GM18907 (cell line): Measurements from ENCODE around the gene KNDC1.
"Not testable (repeated sequence)": the region's sequence is repeated elsewhere in the genome, so short reads cannot be mapped to it uniquely, and the experiment has no call there.

Source experiments
- ATAC-seq: cut with Tn5 transposase; IDR thresholded peaks from one replicate; pipeline ENCODE4 v1.9.1; 2021; ENCODE audit warnings: mild to moderate bottlenecking, moderate library complexity; ENCODE audit not compliant: unreplicated experiment

Gene KNDC1

GRCh38 chr10:133126431-133127290 is 33.4 kb upstream of the KNDC1 start:
- no peak for ATAC-seq

GRCh38 chr10:133127291-133128125 is 32.5 kb upstream of the KNDC1 start:
- no peak for ATAC-seq

- no peak for ATAC-seq
These were observed 31.6 kb upstream of the KNDC1 start for GRCh38 chr10:133128126-133129070.

GRCh38 chr10:133129071-133129858 is 30.8 kb upstream of the KNDC1 start:
- ATAC-seq = no peak

- no peak for ATAC-seq
These were observed 30.0 kb upstream of the KNDC1 start for GRCh38 chr10:133129859-133130495.

- ATAC-seq = no peak
These were observed 29.4 kb upstream of the KNDC1 start for GRCh38 chr10:133130602-133131001.

GRCh38 chr10:133131053-133131452 is 29.0 kb upstream of the KNDC1 start:
- ATAC-seq = no peak

GRCh38 chr10:133131734-133132472 is 28.1 kb upstream of the KNDC1 start:
- ATAC-seq = no peak

- ATAC-seq = no peak
These were observed 27.3 kb upstream of the KNDC1 start for GRCh38 chr10:133132473-133133291.

- ATAC-seq = no peak
These were observed 26.4 kb upstream of the KNDC1 start for GRCh38 chr10:133133471-133134231.

- no peak for ATAC-seq
These were observed 25.5 kb upstream of the KNDC1 start for GRCh38 chr10:133134411-133135115.

- ATAC-seq = no peak
These were observed 24.9 kb upstream of the KNDC1 start for GRCh38 chr10:133135116-133135465.

- not testable (repeated sequence) for ATAC-seq
These were observed 22.4 kb upstream of the KNDC1 start for GRCh38 chr10:133137486-133138145.

GRCh38 chr10:133139551-133140065 is 20.4 kb upstream of the KNDC1 start:
- no peak for ATAC-seq

GRCh38 chr10:133140417-133141143 is 19.4 kb upstream of the KNDC1 start:
- no peak for ATAC-seq
